ENCODE measurements around the gene AMN. TPM values are rescaled to one million over a fixed set of nuclear protein-coding genes. Genes with fewer than 3 reads are reported as not detected.
A peak's percentile ranks its signal among the peaks of the same experiment; 100 is the strongest.

AMN gene
- total RNA-seq, 1 donor from 2014 or later = 0.30 TPM

DNA sequence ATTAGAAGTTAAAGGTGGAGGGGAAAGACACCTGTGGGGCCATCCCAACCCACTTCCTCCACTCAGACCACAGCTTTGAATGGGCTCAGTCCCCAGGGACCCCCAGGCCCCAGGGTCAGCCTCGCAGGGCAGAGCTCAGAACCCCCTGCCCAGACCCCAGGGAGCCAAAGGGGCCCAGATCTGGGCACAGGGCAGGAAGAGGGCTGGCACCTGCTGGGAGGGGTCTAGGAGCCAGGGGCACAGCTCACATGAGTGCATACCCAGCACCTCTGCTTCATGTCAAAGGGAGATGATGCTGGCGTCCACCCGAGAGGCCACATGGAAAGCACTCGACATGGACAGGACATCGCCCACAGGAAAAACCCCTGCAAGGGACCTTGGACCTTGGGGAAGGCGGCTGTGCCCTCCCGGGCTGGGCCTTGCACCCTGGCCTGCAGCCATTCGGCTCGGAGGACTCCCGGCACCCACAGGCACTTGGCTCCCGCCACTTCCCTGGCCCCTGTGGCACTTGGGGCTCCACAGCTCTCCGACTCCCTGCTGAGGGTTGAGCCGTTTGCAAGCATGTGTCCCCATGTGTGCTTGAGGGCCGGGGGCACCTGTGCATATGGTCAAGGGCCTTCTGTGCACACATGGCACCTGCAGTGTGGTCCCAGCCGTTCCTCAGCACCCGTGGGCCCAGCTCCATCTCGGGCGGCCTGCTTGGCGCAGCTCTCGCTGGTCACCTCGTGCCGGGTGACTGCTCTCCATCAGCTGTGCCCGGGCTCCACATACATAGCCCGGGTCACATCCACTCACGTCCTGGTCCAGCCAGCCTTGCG lies 7.8 kb upstream of the AMN start:
- no peaks in the 10 kb centered on the region for H3K9me3 Mint-ChIP-seq (ENCODE audit: low read depth)
- no peaks in the 10 kb centered on the region for H3K4me1 Mint-ChIP-seq (ENCODE audit: low read depth)
- H3K27ac Mint-ChIP-seq (ENCODE audit: unreplicated experiment) = no peak overlapping the region
- H3K36me3 Mint-ChIP-seq (ENCODE audit: low read depth) = no peaks in the 10 kb centered on the region
- H3K4me3 Mint-ChIP-seq (ENCODE audit: unreplicated experiment) = no peak overlapping the region
- peak; percentile 83 for DNase-seq (ENCODE audit: low spot score)
- TF ChIP-seq, protein P1, sequence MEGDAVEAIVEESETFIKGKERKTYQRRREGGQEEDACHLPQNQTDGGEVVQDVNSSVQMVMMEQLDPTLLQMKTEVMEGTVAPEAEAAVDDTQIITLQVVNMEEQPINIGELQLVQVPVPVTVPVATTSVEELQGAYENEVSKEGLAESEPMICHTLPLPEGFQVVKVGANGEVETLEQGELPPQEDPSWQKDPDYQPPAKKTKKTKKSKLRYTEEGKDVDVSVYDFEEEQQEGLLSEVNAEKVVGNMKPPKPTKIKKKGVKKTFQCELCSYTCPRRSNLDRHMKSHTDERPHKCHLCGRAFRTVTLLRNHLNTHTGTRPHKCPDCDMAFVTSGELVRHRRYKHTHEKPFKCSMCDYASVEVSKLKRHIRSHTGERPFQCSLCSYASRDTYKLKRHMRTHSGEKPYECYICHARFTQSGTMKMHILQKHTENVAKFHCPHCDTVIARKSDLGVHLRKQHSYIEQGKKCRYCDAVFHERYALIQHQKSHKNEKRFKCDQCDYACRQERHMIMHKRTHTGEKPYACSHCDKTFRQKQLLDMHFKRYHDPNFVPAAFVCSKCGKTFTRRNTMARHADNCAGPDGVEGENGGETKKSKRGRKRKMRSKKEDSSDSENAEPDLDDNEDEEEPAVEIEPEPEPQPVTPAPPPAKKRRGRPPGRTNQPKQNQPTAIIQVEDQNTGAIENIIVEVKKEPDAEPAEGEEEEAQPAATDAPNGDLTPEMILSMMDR (IDR thresholded peaks at IDR 0.05) = no peak
- H3K27me3 Mint-ChIP-seq (ENCODE audit: low read depth) = no peaks in the 10 kb centered on the region

DNA sequence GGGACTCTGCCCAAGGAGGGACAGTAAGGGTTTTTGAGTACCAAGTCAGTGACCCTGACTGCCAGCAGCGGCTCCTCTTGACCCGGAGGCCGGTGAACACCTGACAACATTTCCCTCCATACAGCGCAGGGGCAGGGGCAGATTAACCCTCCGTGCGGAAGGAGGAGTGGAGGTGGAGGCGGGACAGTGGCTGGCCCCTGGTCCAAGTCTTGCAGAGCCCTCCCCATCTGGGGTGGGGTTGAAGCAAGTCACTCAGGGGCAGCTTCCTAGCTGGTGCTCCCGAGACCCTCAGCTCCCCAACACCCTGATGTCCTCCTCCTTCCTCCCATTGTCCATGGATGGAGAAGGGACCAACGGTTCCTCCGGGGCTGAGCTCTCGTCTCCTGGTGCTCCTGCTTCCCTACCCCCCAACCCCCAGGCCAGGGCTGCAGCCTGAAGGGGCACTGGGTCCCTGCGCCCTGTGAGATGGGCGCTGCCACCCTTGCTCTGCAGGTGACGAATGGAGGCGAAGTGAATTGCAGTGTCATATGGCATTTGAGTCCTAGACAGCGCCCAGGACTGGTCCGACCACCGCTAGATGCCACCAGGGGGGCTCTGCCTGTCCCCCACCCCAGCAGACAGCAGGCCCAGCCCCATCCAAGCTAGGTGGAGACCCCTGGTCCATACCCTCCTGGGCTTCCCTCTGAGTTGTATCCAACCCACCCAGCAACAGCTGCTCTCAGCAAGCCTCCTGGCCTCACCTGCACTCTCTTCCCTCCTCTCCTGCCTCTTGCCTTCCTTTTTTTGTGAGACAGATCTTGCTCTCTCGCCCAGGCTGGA lies 7.0 kb upstream of the AMN start:
- Mint-ChIP-seq H3K27ac (ENCODE audit: unreplicated experiment) (no peak overlapping the region), H3K9me3 (ENCODE audit: low read depth) (no peaks in the 10 kb centered on the region), H3K4me3 (ENCODE audit: unreplicated experiment) (no peak overlapping the region), H3K36me3 (ENCODE audit: low read depth) (no peaks in the 10 kb centered on the region), H3K4me1 (ENCODE audit: low read depth) (no peaks in the 10 kb centered on the region), H3K27me3 (ENCODE audit: low read depth) (no peaks in the 10 kb centered on the region)
- TF ChIP-seq, protein P1 (IDR thresholded peaks at IDR 0.05) = no peak
- no peak for DNase-seq (ENCODE audit: low spot score)

DNA sequence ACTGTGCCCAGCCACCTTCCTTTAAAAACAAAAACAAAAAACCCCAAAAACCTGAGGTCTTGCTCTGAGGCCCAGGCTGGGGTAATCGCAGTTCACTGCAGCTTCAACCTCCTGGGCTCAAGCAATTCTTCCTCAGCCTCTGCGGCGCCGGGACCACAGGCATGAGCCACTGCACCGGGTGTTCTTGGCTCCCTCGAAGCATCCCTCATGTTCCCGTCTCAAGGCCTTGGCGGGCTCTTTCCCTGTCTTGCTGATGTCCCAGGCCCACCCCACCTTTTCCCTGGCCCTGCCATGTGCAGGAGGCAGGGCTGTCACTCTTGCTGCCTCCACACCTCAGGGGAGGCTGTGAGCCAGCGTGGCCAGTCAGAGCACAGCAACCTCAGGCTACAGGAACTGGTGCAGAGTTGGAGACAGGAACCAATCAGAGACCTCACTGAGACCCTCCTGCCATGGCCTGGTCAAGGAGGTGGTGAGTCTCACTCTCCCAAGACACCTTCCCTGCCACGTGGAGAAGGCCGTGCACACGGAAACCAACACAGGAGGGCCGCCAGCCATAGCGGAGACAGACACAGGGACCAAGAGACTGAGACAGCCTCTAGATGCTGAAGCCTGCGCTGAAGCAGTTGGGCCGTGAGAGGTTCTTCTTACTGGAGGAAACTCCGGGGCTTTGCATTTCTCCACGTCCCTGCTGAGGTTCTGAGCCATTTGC lies 6.0 kb upstream of the AMN start:
- no peak for DNase-seq (ENCODE audit: low spot score)
- H3K27me3 Mint-ChIP-seq (ENCODE audit: low read depth) = no peaks in the 10 kb centered on the region

DNA sequence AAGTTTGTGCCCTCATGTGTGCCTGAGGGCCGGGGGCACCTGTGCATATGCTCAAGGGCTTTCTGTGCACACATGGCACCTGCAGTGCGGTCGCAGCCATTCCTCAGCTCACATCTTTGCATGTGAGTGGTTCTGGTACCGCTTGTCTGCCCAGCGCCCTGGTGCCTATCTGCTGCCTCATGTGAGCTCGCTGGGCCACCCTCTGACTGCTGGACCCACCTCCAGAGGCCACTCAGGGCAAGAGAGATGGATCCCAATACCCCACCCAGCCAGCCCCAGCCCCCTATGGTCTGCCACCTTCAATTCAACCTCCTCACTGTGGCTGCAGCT lies 5.4 kb upstream of the AMN start:
- no peaks in the 10 kb centered on the region for H3K4me1 Mint-ChIP-seq (ENCODE audit: low read depth)
- DNase-seq (ENCODE audit: low spot score) = no peak
- no peaks in the 10 kb centered on the region for H3K27me3 Mint-ChIP-seq (ENCODE audit: low read depth)

More for the DNA sequence above, 6.0 kb upstream of the AMN start:
- H3K4me3 Mint-ChIP-seq (ENCODE audit: unreplicated experiment) = no peak overlapping the region
- no peaks in the 10 kb centered on the region for H3K9me3 Mint-ChIP-seq (ENCODE audit: low read depth)
- H3K36me3 Mint-ChIP-seq (ENCODE audit: low read depth) = no peaks in the 10 kb centered on the region
- H3K27ac Mint-ChIP-seq (ENCODE audit: unreplicated experiment) = no peak overlapping the region
- TF ChIP-seq, protein P1 (IDR thresholded peaks at IDR 0.05) = no peak
- no peaks in the 10 kb centered on the region for H3K4me1 Mint-ChIP-seq (ENCODE audit: low read depth)

More for the DNA sequence above, 5.4 kb upstream of the AMN start:
- Mint-ChIP-seq H3K36me3 (ENCODE audit: low read depth) (no peaks in the 10 kb centered on the region), H3K27ac (ENCODE audit: unreplicated experiment) (no peak overlapping the region), H3K4me3 (ENCODE audit: unreplicated experiment) (no peak overlapping the region), H3K9me3 (ENCODE audit: low read depth) (no peaks in the 10 kb centered on the region)
- TF ChIP-seq, protein P1 (IDR thresholded peaks at IDR 0.05) = no peak
